Activated CD8-positive, alpha-beta T cell treated with anti-CD3 and anti-CD28 coated beads for 36 hours (primary cell): ENCODE data around the gene SMOC2. TPM values are rescaled to one million over a fixed set of nuclear protein-coding genes. Genes with fewer than 3 reads are reported as not detected.

Experiments
- ATAC-seq: fragments of 200-7000 bp; cut with Tn5 transposase; one replicate; pipeline ENCODE4 v1.10.0; 2021; ENCODE audit warnings: mild to moderate bottlenecking, moderate library complexity
- CTCF ChIA-PET: fragments of 350-600 bp; sonication (Branson Sonifier 250); formaldehyde crosslinking; loops from one replicate; lab custom pipeline; 2021; ENCODE audit warnings: antibody characterized with exemption; lab: Charles Lee
- POLR2A ChIA-PET: fragments of 350-600 bp; sonication (Branson Sonifier 250); formaldehyde crosslinking; loops from one replicate; lab custom pipeline; 2021; ENCODE audit warnings: antibody characterized with exemption; lab: Charles Lee
- DNase-seq: peaks from one replicate; pipeline ENCODE4 v3.0.0-alpha.2; 2020
- H3K27ac Mint-ChIP-seq: one replicate; pipeline ENCODE4 v1.8.0; 2021; ENCODE audit warnings: mild to moderate bottlenecking, mixed read lengths
- H3K27me3 Mint-ChIP-seq: one replicate; pipeline ENCODE4 v1.8.0; 2021; ENCODE audit warnings: mixed read lengths
- H3K36me3 Mint-ChIP-seq: one replicate; pipeline ENCODE4 v1.8.0; 2021; ENCODE audit warnings: low read depth, mixed read lengths
- H3K4me1 Mint-ChIP-seq: one replicate; pipeline ENCODE4 v1.8.0; 2021; ENCODE audit warnings: low read depth, mixed read lengths
- H3K4me3 Mint-ChIP-seq: one replicate; pipeline ENCODE4 v1.8.0; 2021; ENCODE audit warnings: mild to moderate bottlenecking, moderate library complexity, mixed read lengths
- H3K9me3 Mint-ChIP-seq: one replicate; pipeline ENCODE4 v1.8.0; 2021; ENCODE audit warnings: mixed read lengths
- CTCF ChIP-seq: fragments of 200-600 bp; IDR thresholded peaks from one replicate; pipeline ENCODE4 v1.8.0; 2022; ENCODE audit warnings: antibody characterized with exemption, mild to moderate bottlenecking
- intact Hi-C: fragments of 100-400 bp; cut with micrococcal nuclease; formaldehyde crosslinking; loops from one replicate; pipeline ENCODE4 v1.10.0; 2022
- total RNA-seq, 2 experiments: library from RNA; stranded (reverse); gene quantifications; one replicate each; pipeline ENCODE4 v1.2.3, GENCODE V29; 2021

SMOC2 gene
- total RNA-seq, 2 experiments from 2014 or later, result not detected

GRCh38 chr6:168507297-168507696, 66.3 kb downstream of the SMOC2 start:
- CTCF ChIA-PET, result no interaction called here
- no peaks in the 10 kb centered on the region for H3K27me3 Mint-ChIP-seq
- TF ChIP-seq CTCF, result no peak
- H3K9me3 Mint-ChIP-seq, result no peaks in the 10 kb centered on the region
- DNase-seq, result no peak
- intact Hi-C loops, result no loop called here
- no peaks in the 10 kb centered on the region for H3K4me1 Mint-ChIP-seq
- ATAC-seq, result no peak
- POLR2A ChIA-PET, result interaction anchor here (0.9 kb wide), 1 partner anchor 50 kb away, joined by 3 read pairs; no protein-coding TSS in a partner anchor
- H3K27ac Mint-ChIP-seq, result no peak overlapping the region
- no peak overlapping the region for H3K4me3 Mint-ChIP-seq
- no peaks in the 10 kb centered on the region for H3K36me3 Mint-ChIP-seq

- H3K36me3 Mint-ChIP-seq, result no peaks in the 10 kb centered on the region
- ChIA-PET POLR2A (no interaction called here), CTCF (no interaction called here)
- TF ChIP-seq CTCF, result no peak
- H3K9me3 Mint-ChIP-seq, result no peaks in the 10 kb centered on the region
- intact Hi-C loops, result no loop called here
- no peaks in the 10 kb centered on the region for H3K27me3 Mint-ChIP-seq
- no peak overlapping the region for H3K27ac Mint-ChIP-seq
- no peak for ATAC-seq
- no peak overlapping the region for H3K4me3 Mint-ChIP-seq
- no peaks in the 10 kb centered on the region for H3K4me1 Mint-ChIP-seq
- no peak for DNase-seq
Observed at GRCh38 chr6:168507730-168508129, 66.7 kb downstream of the SMOC2 start.

GRCh38 chr6:168508903-168509302, 67.9 kb downstream of the SMOC2 start:
- no peaks in the 10 kb centered on the region for H3K9me3 Mint-ChIP-seq
- H3K27ac Mint-ChIP-seq, result no peak overlapping the region
- H3K4me3 Mint-ChIP-seq, result no peak overlapping the region
- intact Hi-C loops, result no loop called here
- no peak for DNase-seq
- POLR2A ChIA-PET, result no interaction called here
- no peaks in the 10 kb centered on the region for H3K4me1 Mint-ChIP-seq
- ATAC-seq, result no peak
- CTCF ChIA-PET, result no interaction called here
- H3K27me3 Mint-ChIP-seq, result peaks cover 2% of the 10 kb centered on the region
- no peak for TF ChIP-seq CTCF
- H3K36me3 Mint-ChIP-seq, result no peaks in the 10 kb centered on the region

- peaks cover 2% of the 10 kb centered on the region for H3K27me3 Mint-ChIP-seq
- no peaks in the 10 kb centered on the region for H3K4me1 Mint-ChIP-seq
- TF ChIP-seq CTCF, result no peak
- ChIA-PET CTCF (no interaction called here), POLR2A (no interaction called here)
- no peak overlapping the region for H3K27ac Mint-ChIP-seq
- no peaks in the 10 kb centered on the region for H3K9me3 Mint-ChIP-seq
- ATAC-seq, result no peak
- H3K36me3 Mint-ChIP-seq, result no peaks in the 10 kb centered on the region
- intact Hi-C loops, result no loop called here
- DNase-seq, result no peak
- no peak overlapping the region for H3K4me3 Mint-ChIP-seq
Observed at GRCh38 chr6:168513766-168514165, 72.8 kb downstream of the SMOC2 start.

- H3K27ac Mint-ChIP-seq, result no peak overlapping the region
- no peaks in the 10 kb centered on the region for H3K4me1 Mint-ChIP-seq
- H3K4me3 Mint-ChIP-seq, result no peak overlapping the region
- ATAC-seq (no peak), DNase-seq (no peak)
- ChIA-PET CTCF (no interaction called here), POLR2A (no interaction called here)
- TF ChIP-seq CTCF, result no peak
- no peaks in the 10 kb centered on the region for H3K36me3 Mint-ChIP-seq
- H3K27me3 Mint-ChIP-seq, result peaks cover 2% of the 10 kb centered on the region
- intact Hi-C loops, result no loop called here
- no peaks in the 10 kb centered on the region for H3K9me3 Mint-ChIP-seq
Observed at GRCh38 chr6:168514216-168514615, 73.2 kb downstream of the SMOC2 start.
